Coronary artery (tissue), 2 donors: ENCODE data around the gene HEG1.

ENCODE experiments used
- DNase-seq: peaks from one replicate; pipeline ENCODE4 v3.0.0-alpha.2; 2017; ENCODE audit warnings: low spot score
- H3K27ac ChIP-seq, 2 donors: fragments of 200-600 bp; sonication (generic); one replicate each; pipeline ENCODE4 v1.5.1; 2016 to 2019
- H3K4me3 ChIP-seq: fragments of 200-600 bp; sonication (generic); 2 replicates; pipeline ENCODE4 v1.5.1; 2016; ENCODE audit warnings: mild to moderate bottlenecking, moderate library complexity
- CTCF ChIP-seq: fragments of 200-600 bp; sonication (generic); IDR thresholded peaks from one replicate; pipeline ENCODE4 v1.5.1; 2019; ENCODE audit warnings: antibody characterized with exemption

The HEG1 gene

GRCh38 chr3:125039131-125040100, 16.4 kb downstream of the HEG1 start:
- no peak for TF ChIP-seq CTCF
- DNase-seq: peak; percentile 26
- H3K27ac ChIP-seq: peak overlapping the region; percentile 25 to 78
- peak overlapping the region; percentile 35 for H3K4me3 ChIP-seq

DNA sequence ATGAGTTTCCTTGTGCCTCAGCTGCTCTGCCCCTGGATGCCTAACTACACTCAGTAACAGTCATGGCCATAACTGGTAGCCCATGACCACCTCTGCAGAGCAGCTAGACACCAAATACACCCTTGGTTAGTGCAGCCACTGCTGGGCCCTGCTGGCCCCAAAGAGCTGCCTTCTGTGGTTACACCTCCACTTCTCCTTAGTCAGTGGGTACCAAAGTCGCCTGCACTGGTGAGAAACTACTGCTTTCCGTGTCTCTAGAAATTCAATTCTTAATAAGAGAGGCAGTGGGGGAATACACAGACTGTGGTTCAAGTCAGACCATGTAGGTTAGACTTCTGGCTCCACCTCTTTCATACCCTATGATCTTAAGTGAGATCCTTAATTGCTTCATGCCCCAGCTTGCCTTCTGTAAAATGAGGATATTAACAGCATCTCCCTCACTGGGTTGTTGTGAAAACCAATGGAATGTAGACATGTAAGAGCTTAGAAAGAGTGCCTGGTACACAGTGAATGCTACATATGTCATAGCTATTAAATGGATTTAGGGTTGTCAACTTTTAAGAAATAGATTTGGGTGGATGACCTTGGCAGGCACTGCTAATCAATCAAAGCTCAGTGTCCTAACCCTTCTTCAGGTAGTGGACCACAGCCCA, 18.2 kb downstream of the HEG1 start:
- no peak for TF ChIP-seq CTCF
- Histone ChIP-seq H3K27ac (peak overlapping the region in 1 of 2 donors; percentile 78), H3K4me3 (no peak overlapping the region)
- peak; percentile 40 for DNase-seq

DNA sequence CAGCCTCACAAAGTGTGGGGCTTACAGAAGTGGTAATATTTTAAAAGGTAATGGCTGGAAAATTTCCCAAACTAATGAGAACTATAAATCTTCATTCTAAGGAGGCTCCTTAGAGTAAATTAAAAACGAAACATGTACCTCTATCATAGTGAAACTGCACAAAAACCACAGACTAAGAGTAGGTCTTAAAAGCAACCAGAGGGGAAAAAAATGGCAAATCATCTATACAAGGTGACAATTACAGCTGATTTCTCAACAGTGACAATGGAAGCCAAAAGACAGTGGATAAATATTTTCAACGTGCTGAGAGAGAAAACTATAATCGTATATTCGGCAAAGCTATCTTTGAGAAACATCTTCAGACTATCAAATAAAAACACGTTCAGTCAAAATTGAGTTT, 20.6 kb downstream of the HEG1 start:
- DNase-seq: no peak
- Histone ChIP-seq H3K27ac (no peak overlapping the region), H3K4me3 (no peak overlapping the region)
- no peak for TF ChIP-seq CTCF

GRCh38 chr3:125033616-125034015, 22.2 kb downstream of the HEG1 start:
- no peak overlapping the region for H3K4me3 ChIP-seq
- no peak for TF ChIP-seq CTCF
- no peak for DNase-seq
- H3K27ac ChIP-seq: no peak overlapping the region

GRCh38 chr3:125033135-125033534, 22.7 kb downstream of the HEG1 start:
- no peak for DNase-seq
- Histone ChIP-seq H3K27ac (no peak overlapping the region), H3K4me3 (no peak overlapping the region)
- TF ChIP-seq CTCF: no peak

GRCh38 chr3:125032683-125033082, 23.1 kb downstream of the HEG1 start:
- Histone ChIP-seq H3K27ac (no peak overlapping the region), H3K4me3 (no peak overlapping the region)
- DNase-seq: no peak
- TF ChIP-seq CTCF: no peak
